ENCODE measurements around the gene ANKRD44. TPM values are rescaled to one million over a fixed set of nuclear protein-coding genes. Genes with fewer than 3 reads are reported as not detected.

The ANKRD44 gene
- total and polyA plus RNA-seq, 2 of the 8 experiments (the other 6 are each of a cell fraction or from before 2014, with no cell fraction given) = 1.2 to 1.3 TPM

DNA sequence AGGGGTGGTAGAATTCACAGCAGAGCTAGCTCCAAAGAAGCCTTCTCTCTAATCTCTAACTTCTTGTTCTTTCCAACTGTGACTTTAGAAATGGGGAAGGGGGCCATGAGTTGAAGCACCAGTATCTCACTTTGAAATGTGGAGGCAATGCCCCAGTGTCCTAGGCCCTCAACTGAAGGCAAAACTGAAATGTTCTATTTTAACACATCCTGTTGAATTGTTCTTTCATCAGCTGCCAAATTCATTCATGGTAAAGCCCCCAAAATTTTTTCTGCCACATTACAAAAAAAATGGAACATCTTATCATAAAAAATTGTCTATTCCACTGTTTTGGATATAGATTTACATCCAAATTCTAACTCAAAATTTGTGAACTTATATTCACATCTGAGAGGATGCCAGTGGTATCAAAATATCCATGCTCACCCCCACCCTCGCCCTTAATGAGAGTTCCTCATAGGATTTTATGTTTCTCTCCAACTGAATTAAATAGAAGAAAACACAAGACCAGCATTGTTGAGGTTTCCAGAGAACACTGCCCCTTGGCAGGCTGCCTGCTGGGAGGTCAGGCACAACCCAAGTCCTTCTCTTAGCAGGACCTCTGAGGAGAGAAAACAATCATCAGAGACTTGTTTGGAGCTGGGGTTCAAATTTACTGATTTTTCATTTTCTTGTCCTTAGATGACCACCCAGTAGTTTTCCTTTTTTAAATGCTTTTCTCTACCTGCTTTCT lies 236.7 kb downstream of the ANKRD44 start (continued):
- TF ChIP-seq BACH1 (IDR thresholded peaks at IDR 0.05; ENCODE audit: low read length) = no peak
- no peak for TF ChIP-seq POU5F1 (IDR thresholded peaks at IDR 0.05; ENCODE audit: low read depth, low read length)

Measured in H1 (cell line).